Posterior cingulate gyrus (tissue), 11 donors: Measurements from ENCODE around the gene MBLAC1.

Experiments
- DNase-seq, 10 donors: peaks; one replicate each; pipeline versions ENCODE4 v3.0.0 to v3.0.0-alpha.2; 2020 to 2021; ENCODE audit warnings: mixed read lengths in 3 of 10
- intact Hi-C: fragments of 100-400 bp; cut with DNase I; formaldehyde crosslinking; loops from one replicate; pipeline ENCODE4 v1.15.1; 2023

Gene MBLAC1

GRCh38 chr7:100093925-100094486, 32.8 kb upstream of the MBLAC1 start:
- peak in 1 of 10 donors; percentile 59 for DNase-seq
- intact Hi-C loops, result no loop called here

DNA sequence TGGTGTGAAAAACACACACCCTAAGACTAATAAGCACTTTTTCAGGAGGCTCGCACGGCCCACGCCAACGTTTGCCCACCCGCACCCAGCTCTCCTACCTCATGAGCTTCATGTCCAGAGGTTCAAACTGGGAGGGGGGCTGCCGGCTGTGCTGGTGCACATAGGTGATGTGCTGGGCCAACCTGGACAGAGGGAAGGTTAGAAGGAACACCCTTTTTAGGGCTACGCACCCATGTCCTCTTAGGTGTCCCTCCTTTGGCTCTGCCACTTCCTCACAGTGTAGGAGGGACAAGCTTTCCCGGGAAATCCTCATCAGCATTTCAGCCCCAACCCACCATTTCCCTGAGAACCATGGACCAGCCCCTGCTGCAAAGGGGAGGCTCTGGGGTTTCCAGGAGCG, 31.5 kb upstream of the MBLAC1 start:
- intact Hi-C loops, result no loop called here
- DNase-seq, result peak in 1 of 10 donors; percentile 74

DNA sequence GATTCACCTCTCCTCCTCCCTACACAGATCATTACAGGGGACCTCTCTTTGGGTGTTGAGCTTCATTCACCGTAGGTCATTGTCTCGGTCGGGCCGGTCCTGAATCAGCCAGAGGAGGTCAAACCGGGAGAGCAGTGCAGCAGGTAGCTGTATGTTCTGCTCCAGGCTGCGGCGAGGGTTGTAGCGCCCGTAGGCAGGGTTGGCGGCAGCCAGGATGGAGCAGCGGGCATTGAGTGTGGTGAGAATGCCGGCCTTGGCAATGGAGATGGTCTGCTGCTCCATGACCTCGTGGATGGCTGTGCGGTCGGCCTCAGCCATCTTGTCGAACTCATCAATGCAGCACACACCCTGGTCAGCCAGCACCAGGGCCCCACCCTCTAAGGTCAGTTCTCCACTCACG, 31.1 kb upstream of the MBLAC1 start:
- DNase-seq, result peak in 1 of 10 donors; percentile 72
- intact Hi-C loops, result no loop called here

DNA sequence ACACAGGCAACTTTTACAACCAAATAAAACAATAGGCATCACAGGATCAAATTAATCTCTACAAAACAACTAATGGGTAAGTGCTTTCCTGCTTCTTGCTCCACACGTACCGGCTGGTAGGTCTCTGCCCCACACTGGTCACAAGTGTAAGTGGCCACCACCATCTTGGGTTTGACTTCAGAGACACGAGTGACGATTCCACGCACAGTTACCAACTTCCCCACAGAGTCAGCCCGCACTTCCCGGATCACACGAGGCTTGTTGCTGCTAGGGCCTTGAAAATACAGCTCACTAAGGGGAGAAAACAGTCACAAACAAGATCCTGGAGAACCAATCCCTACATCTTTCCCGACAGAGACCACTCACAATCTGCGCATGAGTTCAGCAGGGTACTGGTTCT, 27.9 kb upstream of the MBLAC1 start:
- intact Hi-C loops, result no loop called here
- no peak for DNase-seq

DNA sequence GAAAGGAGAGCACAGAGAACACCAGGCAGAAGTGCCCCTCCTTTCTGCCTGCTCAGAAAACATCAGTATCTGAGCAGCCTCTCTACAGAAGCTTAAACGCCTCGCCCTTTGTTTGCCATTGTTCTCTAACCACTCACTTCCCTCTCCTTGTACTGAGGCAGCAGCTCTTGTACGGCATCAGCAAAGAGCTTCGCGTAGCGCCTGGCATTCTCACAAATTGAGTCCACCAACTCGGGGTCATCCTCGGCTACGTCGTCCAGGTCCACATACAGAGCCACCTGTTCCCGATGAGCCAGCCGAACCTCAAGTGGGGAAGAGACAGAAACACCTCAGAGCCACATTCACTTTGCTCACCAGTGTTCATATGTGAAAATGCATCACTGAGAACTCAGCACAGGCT, 27.3 kb upstream of the MBLAC1 start:
- intact Hi-C loops, result no loop called here
- no peak for DNase-seq

- intact Hi-C loops, result loop anchor here (1.0 to 2.0 kb wide), 3 partner anchors 11 to 26 kb away; partner anchors contain the start of genes CNPY4, MBLAC1 and TAF6
- DNase-seq, result peak; percentile 79 to 98 (median 88)
Measured at GRCh38 chr7:100100420-100101015, 26.2 kb upstream of the MBLAC1 start.

GRCh38 chr7:100101016-100101862, 25.5 kb upstream of the MBLAC1 start, which contains the start of the genes AP4M1 and MCM7:
TSS of gene AP4M1 (plus strand) at chr7:100101643. CDS start at chr7:100101715, 72 bp downstream.
TSS of gene MCM7 (minus strand) at chr7:100101397. CDS start at chr7:100101294, 103 bp downstream.
- intact Hi-C loops, result loop anchor here (1.0 to 2.0 kb wide), 2 partner anchors 18 to 26 kb away; partner anchors contain the start of genes CNPY4, MBLAC1 and TAF6

GRCh38 chr7:100102950-100103840, 23.6 kb upstream of the MBLAC1 start:
- DNase-seq, result peak in 2 of 10 donors; percentile 41 to 69
- intact Hi-C loops, result no loop called here

More at GRCh38 chr7:100101016-100101862, 25.5 kb upstream of the MBLAC1 start, which contains the start of the genes AP4M1 and MCM7:
- peak; percentile 99 to 100 (median 100) for DNase-seq

- intact Hi-C loops, result no loop called here
- peak in 2 of 10 donors; percentile 25 to 29 for DNase-seq
Measured at GRCh38 chr7:100105534-100105933, 21.2 kb upstream of the MBLAC1 start.

DNA sequence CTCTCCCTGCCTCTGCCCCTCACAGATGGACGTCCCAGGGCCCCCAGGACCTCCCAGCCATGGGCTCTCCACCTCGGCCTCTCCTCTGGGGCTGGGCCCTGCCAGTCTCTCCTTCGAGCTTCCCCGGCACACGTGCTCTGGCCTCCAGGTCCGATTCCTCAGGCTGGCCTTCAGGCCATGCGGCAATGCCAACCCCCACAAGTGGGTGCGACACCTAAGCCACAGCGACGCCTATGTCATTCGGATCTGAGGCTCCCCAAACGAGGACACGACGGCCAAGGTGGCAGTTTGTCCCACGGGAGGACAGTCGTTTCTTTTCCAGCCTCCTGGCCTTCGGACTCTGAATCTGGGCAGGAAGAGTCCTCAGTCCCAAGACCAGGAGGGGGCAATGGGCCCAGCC, 20.1 kb upstream of the MBLAC1 start:
- peak in 2 of 10 donors; percentile 44 to 58 for DNase-seq
- intact Hi-C loops, result no loop called here

GRCh38 chr7:100107125-100107737, 19.5 kb upstream of the MBLAC1 start:
- peak in 1 of 10 donors; percentile 62 for DNase-seq
- intact Hi-C loops, result no loop called here

- intact Hi-C loops, result no loop called here
- peak in 1 of 10 donors; percentile 37 for DNase-seq
Measured at GRCh38 chr7:100107890-100108289, 18.9 kb upstream of the MBLAC1 start.

DNA sequence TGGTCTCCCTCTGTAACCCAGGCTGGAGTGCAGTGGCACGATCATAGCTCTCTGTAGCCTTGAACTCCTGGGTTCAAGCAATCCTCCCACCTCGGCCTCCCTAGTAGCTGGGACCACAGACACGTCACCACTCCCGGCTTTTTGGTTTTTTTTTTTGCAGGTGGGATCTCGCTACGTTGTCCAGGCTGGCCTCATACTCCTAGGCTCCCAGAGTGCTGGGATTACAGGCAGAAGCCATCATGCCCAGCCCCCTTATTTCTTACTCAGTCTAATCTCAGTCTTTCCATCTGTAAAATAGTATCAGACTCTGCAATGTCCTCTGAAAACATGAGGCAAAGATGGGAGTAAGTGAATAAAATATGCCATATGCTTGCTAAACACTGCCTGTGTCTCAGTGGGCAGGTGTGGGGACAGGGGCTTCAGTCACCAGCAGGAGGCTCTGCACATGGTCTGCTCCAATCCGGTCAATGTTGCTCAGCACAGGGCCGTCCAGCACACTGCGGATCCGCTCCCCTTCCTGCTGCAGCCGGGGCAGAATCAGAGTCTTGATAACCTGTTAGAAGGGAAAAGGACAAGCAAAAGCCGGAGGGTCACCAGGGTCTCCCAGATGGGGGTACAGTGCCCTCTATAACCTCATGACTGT, 17.1 kb upstream of the MBLAC1 start:
- peak in 2 of 10 donors; percentile 35 to 54 for DNase-seq
- intact Hi-C loops, result no loop called here

DNA sequence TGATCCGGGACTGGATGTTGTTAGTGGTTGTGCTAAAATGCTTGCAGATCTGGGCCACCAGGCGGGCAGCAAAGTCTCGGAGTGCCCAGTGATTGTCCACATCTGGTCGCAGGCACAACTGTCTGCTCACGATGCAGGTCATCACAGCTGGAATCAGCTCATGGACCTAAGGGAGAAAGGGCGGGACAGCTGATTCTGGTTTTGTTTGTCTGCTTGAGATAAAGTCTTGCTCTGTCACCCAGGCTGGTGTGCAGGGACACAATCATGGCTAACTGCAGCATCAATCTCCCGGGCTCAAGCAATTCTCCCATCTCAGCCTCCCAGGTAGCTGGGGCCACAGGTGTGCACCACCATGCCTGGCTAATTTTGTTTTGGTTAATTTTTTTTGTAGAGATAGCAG, 15.6 kb upstream of the MBLAC1 start:
- intact Hi-C loops, result no loop called here
- DNase-seq, result peak in 1 of 10 donors; percentile 63

- DNase-seq, result peak in 1 of 10 donors; percentile 33
- intact Hi-C loops, result no loop called here
Measured at GRCh38 chr7:100111914-100112313, 14.9 kb upstream of the MBLAC1 start.

GRCh38 chr7:100115026-100115425, 11.7 kb upstream of the MBLAC1 start:
- intact Hi-C loops, result no loop called here
- DNase-seq, result no peak

GRCh38 chr7:100118388-100119071, 8.2 kb upstream of the MBLAC1 start:
- intact Hi-C loops, result loop anchor here (1.0 kb wide), 1 partner anchor 17 kb away; the partner anchor contains the start of genes AP4M1 and MCM7
- DNase-seq, result peak in 1 of 10 donors; percentile 19
